Duodenal mucosa (tissue), 2 donors: Measurements from ENCODE around the gene TANGO2.
A peak's percentile ranks its signal among the peaks of the same experiment; 100 is the strongest.

Source experiments
- H3K27ac ChIP-seq: one replicate; pipeline ENCODE4 v1.7.0; 2013; ENCODE audit warnings: low read depth, low read length
- H3K27me3 ChIP-seq, 2 donors: one replicate each; pipeline ENCODE4 v1.7.0; 2013; ENCODE audit warnings: low read length in 2 of 2, control low read depth in 1 of 2; ENCODE audit not compliant: insufficient read depth in 2 of 2, control insufficient read depth in 1 of 2
- H3K36me3 ChIP-seq, 2 donors: one replicate each; pipeline ENCODE4 v1.7.0; 2013; ENCODE audit warnings: low read length in 2 of 2, control low read depth in 1 of 2; ENCODE audit not compliant: insufficient read depth in 2 of 2, control insufficient read depth in 1 of 2
- H3K4me1 ChIP-seq, 2 donors: one replicate each; pipeline ENCODE4 v1.7.0; 2013; ENCODE audit warnings: low read length in 2 of 2, control low read depth in 1 of 2; ENCODE audit not compliant: insufficient read depth in 2 of 2, control insufficient read depth in 1 of 2
- H3K4me3 ChIP-seq, 2 donors: one replicate each; pipeline ENCODE4 v1.7.0; 2013; ENCODE audit warnings: low read length in 2 of 2, low read depth in 1 of 2
- H3K9ac ChIP-seq, 2 donors: one replicate each; pipeline ENCODE4 v1.7.0; 2013; ENCODE audit warnings: low read length in 2 of 2, low read depth in 1 of 2
- H3K9me3 ChIP-seq, 2 donors: one replicate each; pipeline ENCODE4 v1.7.0; 2013; ENCODE audit warnings: low read length in 2 of 2, control low read depth in 1 of 2; ENCODE audit not compliant: control insufficient read depth in 1 of 2

TANGO2 gene

DNA sequence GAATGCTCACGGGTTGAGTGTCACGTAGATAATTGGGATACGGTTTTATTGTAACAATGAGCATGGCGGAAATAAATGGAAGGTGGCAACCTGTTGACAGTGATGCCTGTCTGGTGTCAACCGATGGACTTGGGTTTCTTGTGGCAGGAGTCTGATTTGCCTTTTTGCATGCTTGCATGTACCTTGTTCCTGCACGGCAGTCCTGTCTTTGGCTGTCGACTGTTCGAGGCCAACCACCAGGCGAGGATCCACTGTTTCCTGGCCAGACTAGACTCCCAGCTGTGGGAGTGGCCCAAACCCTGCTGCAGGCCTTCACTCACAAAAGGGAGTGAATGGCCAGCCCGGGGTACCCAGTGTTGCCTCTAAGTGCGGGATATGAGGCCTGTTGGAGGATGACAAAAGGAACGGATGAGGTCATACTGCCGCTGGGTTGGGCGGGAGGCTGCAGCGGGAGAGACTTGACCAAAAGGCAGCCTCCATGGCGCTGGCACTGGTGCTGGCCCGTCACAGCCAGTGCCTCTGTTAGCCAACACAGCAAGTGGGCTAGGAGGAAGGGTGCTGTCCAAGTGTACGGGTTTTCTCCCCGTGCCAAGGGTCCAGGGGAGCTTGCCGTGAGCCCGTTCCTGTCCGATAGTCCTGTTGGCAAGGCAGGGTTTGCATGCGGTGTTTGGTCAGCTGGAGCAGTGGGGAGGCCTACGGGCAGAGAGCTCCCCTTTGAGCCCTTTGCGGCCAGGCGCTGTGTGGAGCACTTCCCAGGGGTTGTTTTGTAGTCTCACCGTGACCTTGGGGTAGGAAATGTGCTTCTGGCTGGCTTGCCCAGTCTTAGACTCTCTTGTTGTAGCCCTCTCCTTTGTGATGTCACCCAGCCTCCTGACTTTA is 60.1 kb downstream of the TANGO2 start:
- no peaks in the 10 kb centered on the region for H3K27me3 ChIP-seq
- peak overlapping the region; percentile 85 to 91 for H3K9ac ChIP-seq
- H3K4me1 ChIP-seq = peaks cover 22 to 40% of the 10 kb centered on the region in 2 donors
- no peaks in the 10 kb centered on the region for H3K9me3 ChIP-seq
- peak overlapping the region; percentile 50 for H3K27ac ChIP-seq
- H3K36me3 ChIP-seq = peaks cover 5 to 10% of the 10 kb centered on the region in 2 donors
- peak overlapping the region; percentile 88 to 94 for H3K4me3 ChIP-seq

DNA sequence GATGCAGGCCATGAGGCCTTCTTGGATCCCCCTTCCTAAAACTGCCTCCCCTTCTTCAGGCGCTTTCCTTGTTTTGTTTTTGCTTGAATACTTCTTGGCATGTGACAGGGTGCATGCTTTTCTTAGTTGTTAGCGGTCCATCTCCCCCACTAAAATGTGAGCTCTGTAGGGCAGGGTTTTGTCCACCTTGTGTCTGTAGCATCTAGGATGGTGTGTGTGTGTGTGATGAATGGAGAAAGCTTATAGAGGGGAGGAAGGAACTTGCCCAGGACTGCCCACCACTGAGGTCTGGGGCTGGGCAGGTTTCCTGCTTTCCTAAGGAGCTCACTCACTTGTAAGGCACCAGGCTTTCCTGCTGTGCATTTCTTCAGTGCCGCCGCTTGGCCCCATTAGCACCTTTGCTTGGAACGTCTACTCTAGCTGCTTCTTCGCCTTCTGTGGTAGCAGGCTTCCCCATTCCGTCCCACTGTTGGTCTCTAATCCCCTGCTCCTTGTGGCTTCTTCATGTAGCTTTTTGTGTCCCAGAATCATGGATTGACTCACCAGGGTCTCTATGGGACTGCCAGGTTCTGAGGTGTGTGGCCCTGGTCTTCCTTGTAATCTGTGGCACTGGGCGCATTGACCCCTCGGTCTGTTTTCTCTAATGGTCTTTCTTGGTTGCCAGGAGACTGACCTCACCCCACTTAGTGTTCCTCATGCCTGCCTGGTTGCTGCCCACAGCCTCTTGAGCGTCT is 62.4 kb downstream of the TANGO2 start:
- H3K4me1 ChIP-seq = peaks cover 22 to 40% of the 10 kb centered on the region in 2 donors
- H3K27ac ChIP-seq = no peak overlapping the region
- peaks cover 25 to 34% of the 10 kb centered on the region in 2 donors for H3K36me3 ChIP-seq
- peak overlapping the region in 1 of 2 donors; percentile 8 for H3K9ac ChIP-seq
- H3K27me3 ChIP-seq = no peaks in the 10 kb centered on the region
- no peaks in the 10 kb centered on the region for H3K9me3 ChIP-seq
- H3K4me3 ChIP-seq = no peak overlapping the region

DNA sequence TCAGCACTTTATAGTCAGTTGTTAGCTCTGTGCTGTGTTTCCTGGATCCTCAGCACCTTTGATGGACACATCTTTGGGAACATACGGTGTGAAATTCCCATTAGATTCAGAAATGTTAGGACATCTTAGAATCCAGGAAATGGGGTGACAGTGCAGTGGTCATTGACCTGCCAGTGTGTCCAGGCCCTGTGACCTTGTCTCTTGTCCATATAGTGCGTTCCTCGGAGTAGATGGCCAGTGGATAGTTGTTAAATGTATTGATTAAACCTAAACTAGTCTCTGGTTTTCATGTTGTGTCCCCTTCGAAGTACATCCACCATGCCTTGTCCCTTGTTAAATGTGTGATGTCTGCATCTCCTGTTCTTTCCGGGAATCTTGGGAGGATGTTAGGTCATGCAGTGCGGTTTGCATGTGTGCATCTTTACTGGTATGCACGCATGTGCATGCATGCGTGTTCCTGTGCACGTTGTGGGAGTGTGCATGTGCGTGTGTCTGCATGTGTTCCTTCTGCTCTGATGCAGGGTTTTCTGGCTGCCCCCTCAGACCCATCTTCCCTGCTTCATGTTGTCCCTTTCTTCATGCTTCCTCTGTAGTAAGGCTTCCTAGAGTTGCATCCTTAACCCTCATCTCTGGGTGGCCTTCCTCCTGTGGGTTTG is 63.1 kb downstream of the TANGO2 start:
- no peak overlapping the region for H3K9ac ChIP-seq
- H3K9me3 ChIP-seq = no peaks in the 10 kb centered on the region
- no peaks in the 10 kb centered on the region for H3K27me3 ChIP-seq
- H3K27ac ChIP-seq = no peak overlapping the region
- H3K4me3 ChIP-seq = no peak overlapping the region
- peaks cover 26 to 40% of the 10 kb centered on the region in 2 donors for H3K36me3 ChIP-seq
- H3K4me1 ChIP-seq = peaks cover 22 to 40% of the 10 kb centered on the region in 2 donors

DNA sequence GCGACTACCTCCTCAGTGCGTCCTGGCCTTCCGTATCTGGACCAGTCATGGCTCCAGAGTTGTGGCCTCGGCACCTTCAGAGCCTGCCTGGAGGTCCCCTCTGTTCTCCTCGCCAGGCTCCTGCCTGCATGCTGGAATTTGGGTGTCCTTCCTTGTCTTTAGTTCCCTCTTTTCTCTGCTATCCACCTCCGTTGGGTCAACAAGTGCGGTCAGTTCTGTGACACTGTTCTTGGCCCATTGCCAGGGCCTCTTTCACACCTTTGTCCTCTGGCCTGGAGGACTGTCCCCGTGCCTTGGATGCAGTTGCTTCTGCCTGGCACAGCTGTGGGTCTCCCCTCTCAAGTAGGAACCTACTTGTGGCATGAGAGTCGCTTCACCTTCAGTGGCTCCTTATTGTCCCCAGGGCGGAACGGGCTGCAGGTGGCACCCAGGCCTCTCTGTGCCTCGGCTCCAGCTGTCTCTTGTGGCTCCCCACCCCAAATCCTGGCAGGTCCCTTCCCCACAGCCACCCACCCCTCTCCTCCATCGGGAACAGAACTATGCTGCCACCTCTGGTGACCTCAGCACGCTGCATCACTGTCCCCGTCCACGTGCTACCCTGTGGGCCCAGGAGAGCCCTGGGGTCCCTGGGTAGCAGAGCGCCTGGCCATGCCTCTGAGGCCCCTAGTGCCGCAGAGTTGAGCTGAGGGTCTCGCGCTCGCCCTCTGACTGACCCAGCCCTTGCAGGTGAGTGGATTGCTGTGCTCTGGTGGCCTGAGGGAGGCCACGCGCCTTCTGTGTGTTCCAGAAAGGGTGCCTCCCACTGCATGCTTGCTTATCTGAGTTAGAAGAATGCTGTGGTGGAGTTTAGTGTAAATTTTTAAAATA is 63.9 kb downstream of the TANGO2 start:
- Histone ChIP-seq H3K36me3 (peaks cover 32 to 48% of the 10 kb centered on the region in 2 donors), H3K4me1 (peaks cover 22 to 40% of the 10 kb centered on the region in 2 donors), H3K9me3 (no peaks in the 10 kb centered on the region), H3K27ac (no peak overlapping the region), H3K9ac (no peak overlapping the region), H3K27me3 (no peaks in the 10 kb centered on the region), H3K4me3 (no peak overlapping the region)

DNA sequence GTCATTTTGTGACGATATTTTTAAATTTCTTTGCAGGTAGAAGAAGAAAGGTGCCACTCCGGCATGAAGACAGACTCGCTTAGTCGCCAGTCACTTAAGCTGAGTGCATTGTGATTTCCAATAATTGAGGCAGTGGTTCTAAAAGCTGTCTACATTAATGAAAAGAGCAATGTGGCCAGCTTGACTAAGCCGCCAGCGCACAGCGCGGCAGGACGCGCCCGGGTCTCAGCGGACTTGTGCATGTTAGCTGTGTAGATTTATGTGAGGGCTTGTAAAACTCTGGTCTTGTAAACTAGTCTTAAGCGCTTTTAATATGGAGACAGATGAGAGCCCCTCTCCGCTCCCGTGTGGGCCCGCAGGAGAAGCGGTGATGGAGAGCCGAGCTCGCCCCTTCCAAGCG is 64.7 kb downstream of the TANGO2 start:
- Histone ChIP-seq H3K27ac (no peak overlapping the region), H3K9ac (no peak overlapping the region), H3K36me3 (peaks cover 40 to 57% of the 10 kb centered on the region in 2 donors), H3K4me1 (peaks cover 22 to 38% of the 10 kb centered on the region in 2 donors), H3K4me3 (no peak overlapping the region), H3K27me3 (no peaks in the 10 kb centered on the region), H3K9me3 (no peaks in the 10 kb centered on the region)

DNA sequence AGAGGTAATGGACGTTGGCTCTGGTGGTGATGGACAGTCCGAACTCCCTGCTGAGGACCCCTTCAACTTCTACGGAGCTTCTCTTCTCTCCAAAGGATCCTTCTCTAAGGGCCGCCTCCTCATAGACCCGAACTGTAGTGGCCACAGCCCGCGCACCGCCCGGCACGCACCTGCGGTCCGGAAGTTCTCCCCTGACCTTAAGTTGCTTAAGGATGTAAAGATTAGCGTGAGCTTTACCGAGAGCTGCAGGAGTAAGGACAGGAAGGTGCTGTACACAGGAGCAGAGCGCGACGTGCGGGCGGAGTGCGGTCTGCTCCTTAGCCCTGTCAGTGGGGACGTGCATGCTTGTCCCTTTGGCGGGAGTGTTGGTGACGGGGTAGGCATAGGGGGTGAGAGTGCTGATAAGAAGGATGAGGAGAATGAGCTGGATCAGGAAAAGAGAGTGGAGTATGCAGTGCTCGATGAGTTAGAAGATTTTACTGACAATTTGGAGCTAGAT is 65.2 kb downstream of the TANGO2 start:
- no peaks in the 10 kb centered on the region for H3K9me3 ChIP-seq
- no peak overlapping the region for H3K27ac ChIP-seq
- no peaks in the 10 kb centered on the region for H3K27me3 ChIP-seq
- H3K9ac ChIP-seq = no peak overlapping the region
- peaks cover 18 to 33% of the 10 kb centered on the region in 2 donors for H3K4me1 ChIP-seq
- H3K4me3 ChIP-seq = no peak overlapping the region
- peaks cover 44 to 62% of the 10 kb centered on the region in 2 donors for H3K36me3 ChIP-seq

DNA sequence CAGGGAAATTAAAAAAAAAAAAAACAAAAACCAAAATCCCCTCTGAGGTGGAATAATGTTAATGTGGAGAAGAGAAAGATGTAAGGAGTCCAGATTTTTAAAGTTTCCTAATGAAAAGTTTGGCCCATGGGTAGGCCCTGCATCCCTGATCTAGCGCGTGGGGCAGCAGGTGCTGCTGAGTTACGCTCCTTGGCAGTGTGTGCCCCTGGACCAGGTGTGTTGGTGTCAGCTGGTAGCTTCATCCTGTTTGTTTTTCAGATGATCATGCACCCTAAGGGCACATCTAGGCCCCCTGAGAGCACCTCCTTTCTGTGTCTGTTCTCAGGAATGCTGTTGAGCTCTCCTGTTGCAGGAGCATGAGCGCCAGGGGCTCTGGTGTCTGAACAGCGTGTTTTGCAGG is 65.9 kb downstream of the TANGO2 start:
- H3K36me3 ChIP-seq = peaks cover 51 to 68% of the 10 kb centered on the region in 2 donors
- H3K27me3 ChIP-seq = no peaks in the 10 kb centered on the region
- no peak overlapping the region for H3K27ac ChIP-seq
- no peaks in the 10 kb centered on the region for H3K9me3 ChIP-seq
- H3K9ac ChIP-seq = no peak overlapping the region
- peaks cover 11 to 27% of the 10 kb centered on the region in 2 donors for H3K4me1 ChIP-seq
- H3K4me3 ChIP-seq = no peak overlapping the region

DNA sequence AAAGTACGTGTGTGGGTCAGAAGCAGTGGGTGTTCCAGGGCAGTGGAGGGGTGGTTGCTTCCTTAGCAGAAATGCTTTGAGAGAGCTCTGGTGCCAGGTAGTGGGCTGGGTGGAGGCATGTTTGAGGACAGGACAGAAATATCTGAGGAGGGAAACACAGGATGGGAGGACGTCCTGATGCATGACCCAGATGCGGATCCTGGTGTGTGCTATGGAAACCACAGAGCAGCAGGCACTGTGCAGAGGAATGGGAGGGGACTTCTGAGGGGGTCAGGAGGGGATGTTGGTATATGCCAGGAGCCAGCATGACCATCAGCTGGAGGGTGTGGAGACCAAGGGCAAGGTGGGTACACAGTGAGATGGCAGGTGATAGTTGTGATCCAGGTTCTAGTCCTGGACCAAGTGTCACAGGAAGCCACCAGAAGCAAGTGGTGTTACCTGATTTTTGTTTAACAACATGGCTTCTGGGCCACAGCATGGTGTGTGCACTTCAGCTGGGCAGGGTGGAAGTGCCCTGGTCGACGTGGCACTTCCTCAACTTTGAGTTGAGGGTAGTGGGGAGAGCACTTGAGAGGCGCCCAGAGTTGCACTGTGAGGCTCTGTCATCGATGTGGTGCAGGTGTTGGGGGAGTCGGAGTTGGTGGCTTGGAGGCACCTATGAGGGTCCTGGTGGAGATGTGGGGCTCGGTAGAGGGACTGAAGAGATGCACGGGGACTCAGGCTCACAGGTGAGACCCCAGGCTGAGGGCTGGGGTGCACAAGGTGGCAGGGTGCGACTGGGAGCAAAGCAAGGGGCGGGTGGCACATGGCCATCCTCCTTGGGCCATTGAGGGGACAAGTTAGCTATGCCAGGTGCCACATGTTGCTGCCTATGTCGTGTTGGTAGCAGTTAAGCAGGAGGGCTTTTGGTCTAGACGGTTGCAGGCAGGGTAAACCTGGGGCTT is 66.7 kb downstream of the TANGO2 start:
- H3K9me3 ChIP-seq = no peaks in the 10 kb centered on the region
- peaks cover 10 to 21% of the 10 kb centered on the region in 2 donors for H3K4me1 ChIP-seq
- no peak overlapping the region for H3K27ac ChIP-seq
- H3K9ac ChIP-seq = no peak overlapping the region
- H3K4me3 ChIP-seq = no peak overlapping the region
- peaks cover 54 to 76% of the 10 kb centered on the region in 2 donors for H3K36me3 ChIP-seq
- no peaks in the 10 kb centered on the region for H3K27me3 ChIP-seq
